Liver (tissue), 3 donors: ENCODE measurements around the gene UNC13B.

Experiments
- CTCF ChIP-seq: fragments of 150-350 bp; IDR thresholded peaks from 2 replicates; pipeline ENCODE4 v1.5.1; 2017; ENCODE audit warnings: improper control_type of control experiment, low read depth, low read length; ENCODE audit not compliant: missing input control
- FOXA1 ChIP-seq: IDR thresholded peaks from 2 replicates; pipeline ENCODE4 v1.6.1; 2016; ENCODE audit warnings: antibody characterized with exemption
- GABPA ChIP-seq, 2 donors: IDR thresholded peaks in 1 of 2; conservative IDR thresholded peaks in 1 of 2; 2 replicates each; pipeline ENCODE4 v1.6.1; 2016; ENCODE audit warnings: antibody characterized with exemption in 2 of 2, mild to moderate bottlenecking in 1 of 2, moderate library complexity in 1 of 2
- HNF4A ChIP-seq, 2 donors: conservative IDR thresholded peaks; 2 replicates each; pipeline ENCODE4 v1.6.1; 2016; ENCODE audit warnings: antibody characterized with exemption in 2 of 2, mild to moderate bottlenecking in 2 of 2
- MAX ChIP-seq: IDR thresholded peaks from 2 replicates; pipeline ENCODE4 v1.6.1; 2016; ENCODE audit warnings: antibody characterized with exemption
- donor health status: healthy.
- donor health status: healthy.

GRCh38 chr9:35431467-35431866, 269.7 kb downstream of the UNC13B start:
- no peak for TF ChIP-seq HNF4A (conservative IDR thresholded peaks at IDR 0.05)
- TF ChIP-seq CTCF = no peak
- TF ChIP-seq MAX = no peak
- no peak for TF ChIP-seq FOXA1
- TF ChIP-seq GABPA (IDR thresholded peaks at IDR 0.05 in 1 of 2, conservative IDR thresholded peaks at IDR 0.05 in 1 of 2) = no peak
